H9 (cell line): ENCODE measurements around the gene TRPM1. TPM values are rescaled to one million over a fixed set of nuclear protein-coding genes. Genes with fewer than 3 reads are reported as not detected.

Source experiments
- DNase-seq: peaks from one replicate; pipeline ENCODE4 v3.0.0-alpha.2; 2017
- H2AFZ ChIP-seq: one replicate; pipeline ENCODE4 v1.6.1; 2013; ENCODE audit warnings: mild to moderate bottlenecking, low read length, control low read depth, moderate library complexity
- H2AK5ac ChIP-seq: 2 replicates; pipeline ENCODE4 v1.6.1; 2013; ENCODE audit warnings: low read length, control low read depth, mixed read lengths; ENCODE audit not compliant: insufficient read length
- H2BK120ac ChIP-seq: one replicate; pipeline ENCODE4 v1.6.1; 2013; ENCODE audit warnings: low read depth, mild to moderate bottlenecking, low read length, control low read depth, inconsistent platforms; ENCODE audit not compliant: poor library complexity, severe bottlenecking
- H2BK12ac ChIP-seq: 2 replicates; pipeline ENCODE4 v1.6.1; 2013; ENCODE audit warnings: low read length, control low read depth, mixed read lengths, low read depth; ENCODE audit not compliant: insufficient read length
- H2BK15ac ChIP-seq: 2 replicates; pipeline ENCODE4 v1.6.1; 2013; ENCODE audit warnings: low read depth, low read length, control low read depth
- H2BK20ac ChIP-seq: one replicate; pipeline ENCODE4 v1.6.1; 2013; ENCODE audit warnings: low read depth, mild to moderate bottlenecking, low read length, control low read depth, inconsistent platforms; ENCODE audit not compliant: poor library complexity, severe bottlenecking
- H2BK5ac ChIP-seq: 2 replicates; pipeline ENCODE4 v1.6.1; 2013; ENCODE audit warnings: low read length, control low read depth, mixed read lengths; ENCODE audit not compliant: insufficient read length
- H3K14ac ChIP-seq: 2 replicates; pipeline ENCODE4 v1.6.1; 2013; ENCODE audit warnings: low read length, control low read depth; ENCODE audit not compliant: insufficient read depth
- H3K18ac ChIP-seq: 2 replicates; pipeline ENCODE4 v1.6.1; 2013; ENCODE audit warnings: low read depth, mild to moderate bottlenecking, mixed read lengths, low read length, control low read depth; ENCODE audit not compliant: insufficient read length
- H3K23ac ChIP-seq: 2 replicates; pipeline ENCODE4 v1.6.1; 2013; ENCODE audit warnings: low read length, control low read depth, mixed read lengths, low read depth; ENCODE audit not compliant: insufficient read length
- H3K23me2 ChIP-seq: 2 replicates; pipeline ENCODE4 v1.6.1; 2013; ENCODE audit warnings: low read depth, mild to moderate bottlenecking, mixed read lengths, low read length, control low read depth; ENCODE audit not compliant: insufficient read length, poor library complexity, severe bottlenecking
- H3K27ac ChIP-seq: 2 replicates; pipeline ENCODE4 v1.5.1; 2013; ENCODE audit warnings: low read length, control low read depth, mixed read lengths, low read depth; ENCODE audit not compliant: insufficient read length
- H3K27me3 ChIP-seq: 2 replicates; pipeline ENCODE4 v1.6.1; 2013; ENCODE audit warnings: low read length, control low read depth, inconsistent platforms; ENCODE audit not compliant: insufficient read depth
- H3K4ac ChIP-seq: 2 replicates; pipeline ENCODE4 v1.6.1; 2013; ENCODE audit warnings: low read depth, mild to moderate bottlenecking, control low read depth, inconsistent platforms, low read length, moderate library complexity
- H3K4me1 ChIP-seq: 2 replicates; pipeline ENCODE4 v1.6.1; 2013; ENCODE audit warnings: low read length, control low read depth, inconsistent platforms; ENCODE audit not compliant: insufficient read depth
- H3K4me2 ChIP-seq: 2 replicates; pipeline ENCODE4 v1.6.1; 2013; ENCODE audit warnings: low read length, control low read depth, mixed read lengths; ENCODE audit not compliant: insufficient read length, insufficient read depth
- H3K56ac ChIP-seq: 2 replicates; pipeline ENCODE4 v1.6.1; 2013; ENCODE audit warnings: low read depth, mild to moderate bottlenecking, mixed read lengths, low read length, control low read depth; ENCODE audit not compliant: insufficient read length
- H3K79me1 ChIP-seq: 2 replicates; pipeline ENCODE4 v1.6.1; 2013; ENCODE audit warnings: low read depth, mild to moderate bottlenecking, moderate library complexity, low read length, control low read depth, inconsistent platforms; ENCODE audit not compliant: insufficient read depth, poor library complexity, severe bottlenecking
- H3K79me2 ChIP-seq: 2 replicates; pipeline ENCODE4 v1.6.1; 2013; ENCODE audit warnings: low read length, control low read depth, inconsistent platforms; ENCODE audit not compliant: insufficient read depth
- H3K9ac ChIP-seq: 2 replicates; pipeline ENCODE4 v1.6.1; 2013; ENCODE audit warnings: low read length, control low read depth, mixed read lengths; ENCODE audit not compliant: insufficient read length; ENCODE audit errors: extremely low read depth
- H3K9me3 ChIP-seq: one replicate; pipeline ENCODE4 v1.6.1; 2013; ENCODE audit warnings: low read depth, low read length, inconsistent platforms; ENCODE audit not compliant: control insufficient read depth
- H3T11ph ChIP-seq: one replicate; pipeline ENCODE4 v1.6.1; 2013; ENCODE audit warnings: mild to moderate bottlenecking, low read length, control low read depth, inconsistent platforms
- H4K20me1 ChIP-seq: one replicate; pipeline ENCODE4 v1.6.1; 2013; ENCODE audit not compliant: control insufficient read depth, insufficient read length, insufficient read depth
- H4K5ac ChIP-seq: 2 replicates; pipeline ENCODE4 v1.6.1; 2013; ENCODE audit warnings: low read depth, mild to moderate bottlenecking, mixed read lengths, low read length, control low read depth; ENCODE audit not compliant: insufficient read length
- H4K8ac ChIP-seq: replicated peaks from 2 replicates; pipeline ENCODE4 v1.6.1; 2013; ENCODE audit warnings: low read length, control low read depth, mixed read lengths, low read depth; ENCODE audit not compliant: insufficient read length
- H4K91ac ChIP-seq: 2 replicates; pipeline ENCODE4 v1.6.1; 2013; ENCODE audit warnings: low read depth, mild to moderate bottlenecking, moderate library complexity, mixed read lengths, low read length, control low read depth; ENCODE audit not compliant: insufficient read length
- H3K27ac Mint-ChIP-seq, 3 experiments: 2 replicates in 2 of 3; 3 replicates in 1 of 3; pipeline ENCODE4 v1.8.0; 2020 to 2021; ENCODE audit warnings: mixed read lengths in 3 of 3, mild to moderate bottlenecking in 1 of 3, moderate library complexity in 1 of 3
- H3K27me3 Mint-ChIP-seq: 2 replicates; pipeline ENCODE4 v1.8.0; 2021; ENCODE audit warnings: low read depth, mild to moderate bottlenecking, moderate library complexity, mixed read lengths
- H3K36me3 Mint-ChIP-seq, 3 experiments: 2 replicates in 2 of 3; 3 replicates in 1 of 3; pipeline ENCODE4 v1.8.0; 2020 to 2021; ENCODE audit warnings: low read depth in 3 of 3, mixed read lengths in 3 of 3; ENCODE audit not compliant: insufficient read depth in 1 of 3
- H3K4me1 Mint-ChIP-seq, 2 experiments: 2 replicates each; pipeline ENCODE4 v1.8.0; 2020; ENCODE audit warnings: mixed read lengths in 2 of 2
- H3K4me3 Mint-ChIP-seq, 2 experiments: 2 replicates in 1 of 2; 3 replicates in 1 of 2; pipeline ENCODE4 v1.8.0; 2020 to 2021; ENCODE audit warnings: mild to moderate bottlenecking in 2 of 2, mixed read lengths in 2 of 2, moderate library complexity in 1 of 2
- H3K9me3 Mint-ChIP-seq, 2 experiments: 2 replicates in 1 of 2; 3 replicates in 1 of 2; pipeline ENCODE4 v1.8.0; 2020; ENCODE audit warnings: mild to moderate bottlenecking in 2 of 2, mixed read lengths in 2 of 2, moderate library complexity in 1 of 2
- WGBS: extraction: QIAGEN DNeasy Blood & Tissue Kit; methylation state at CpG from one replicate; pipeline ENCODE4 v1.1.7; 2013; ENCODE audit warnings: missing lambda C conversion rate, low lambda C conversion rate, mixed read lengths; ENCODE audit not compliant: insufficient read length; ENCODE audit errors: extremely low coverage; 5-methylcytosine and 5-hydroxymethylcytosine counted together
- total RNA-seq: library from RNA; stranded (reverse); gene quantifications from 2 replicates; pipeline ENCODE4 v1.2.1, GENCODE V29; 2021
- TF ChIP-seq, protein P1 (sequence below): fragments of 200-600 bp; sonication (generic); conservative IDR thresholded peaks from 3 replicates; pipeline ENCODE4 v1.8.0; 2021; ENCODE audit warnings: antibody characterized with exemption, mild to moderate bottlenecking

Gene TRPM1
- total RNA-seq, 1 experiment from 2014 or later, result not detected

DNA sequence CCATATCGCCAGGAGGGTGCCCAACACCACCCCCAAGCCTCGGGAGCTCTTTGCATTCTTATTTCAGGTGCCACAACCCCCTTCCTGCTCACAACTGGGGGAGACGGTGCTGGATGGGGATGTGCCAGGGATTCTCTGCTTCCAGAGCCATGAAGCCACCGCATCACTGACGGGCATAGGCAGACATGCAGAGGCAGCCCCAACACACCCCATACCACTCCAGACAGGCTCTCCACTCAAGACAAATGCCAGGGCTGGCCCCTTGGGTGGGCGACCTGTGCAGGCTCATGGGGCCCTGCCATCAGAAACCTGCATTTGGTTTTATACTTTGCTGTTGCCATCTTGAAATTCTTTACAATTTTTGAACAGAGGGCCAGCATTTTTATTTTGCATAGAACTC is 27.0 kb upstream of the TRPM1 start:
- Histone ChIP-seq H3K9me3 (no peaks in the 10 kb centered on the region), H2BK12ac (no peak overlapping the region), H4K91ac (no peak overlapping the region), H3K27ac (no peak overlapping the region), H3K27me3 (no peaks in the 10 kb centered on the region), H3K4ac (no peak overlapping the region), H2AK5ac (no peak overlapping the region), H3K56ac (no peak overlapping the region), H3K23me2 (no peaks in the 10 kb centered on the region), H3K18ac (no peak overlapping the region), H3K79me2 (no peaks in the 10 kb centered on the region), H2BK15ac (no peak overlapping the region), H2BK20ac (no peak overlapping the region), H4K8ac (no peak overlapping the region), H3K4me2 (no peak overlapping the region), H2BK120ac (no peak overlapping the region), H3K4me1 (no peaks in the 10 kb centered on the region), H2AFZ (no peak overlapping the region), H3K23ac (no peak overlapping the region), H3T11ph (no peak overlapping the region), H2BK5ac (no peak overlapping the region), H3K14ac (no peak overlapping the region), H3K9ac (no peak overlapping the region), H4K20me1 (no peaks in the 10 kb centered on the region), H3K79me1 (no peaks in the 10 kb centered on the region), H4K5ac (no peak overlapping the region)
- Mint-ChIP-seq H3K27ac (no peak overlapping the region), H3K4me3 (no peak overlapping the region), H3K27me3 (no peaks in the 10 kb centered on the region; the same call in 1 of the 2 replicates), H3K36me3 (peaks cover 0 to 8% (median under 1%) of the 10 kb centered on the region in 3 experiments; a peak in 3 of 7 replicates), H3K9me3 (peaks cover 13 to 15% of the 10 kb centered on the region in 2 experiments), H3K4me1 (peaks cover 3 to 15% of the 10 kb centered on the region in 2 experiments)
- no peak for DNase-seq
- no CpG with 5 or more reads among the region's 6 CpGs for whole genome bisulfite sequencing
- TF ChIP-seq, protein P1, sequence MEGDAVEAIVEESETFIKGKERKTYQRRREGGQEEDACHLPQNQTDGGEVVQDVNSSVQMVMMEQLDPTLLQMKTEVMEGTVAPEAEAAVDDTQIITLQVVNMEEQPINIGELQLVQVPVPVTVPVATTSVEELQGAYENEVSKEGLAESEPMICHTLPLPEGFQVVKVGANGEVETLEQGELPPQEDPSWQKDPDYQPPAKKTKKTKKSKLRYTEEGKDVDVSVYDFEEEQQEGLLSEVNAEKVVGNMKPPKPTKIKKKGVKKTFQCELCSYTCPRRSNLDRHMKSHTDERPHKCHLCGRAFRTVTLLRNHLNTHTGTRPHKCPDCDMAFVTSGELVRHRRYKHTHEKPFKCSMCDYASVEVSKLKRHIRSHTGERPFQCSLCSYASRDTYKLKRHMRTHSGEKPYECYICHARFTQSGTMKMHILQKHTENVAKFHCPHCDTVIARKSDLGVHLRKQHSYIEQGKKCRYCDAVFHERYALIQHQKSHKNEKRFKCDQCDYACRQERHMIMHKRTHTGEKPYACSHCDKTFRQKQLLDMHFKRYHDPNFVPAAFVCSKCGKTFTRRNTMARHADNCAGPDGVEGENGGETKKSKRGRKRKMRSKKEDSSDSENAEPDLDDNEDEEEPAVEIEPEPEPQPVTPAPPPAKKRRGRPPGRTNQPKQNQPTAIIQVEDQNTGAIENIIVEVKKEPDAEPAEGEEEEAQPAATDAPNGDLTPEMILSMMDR, result no peak
